ENCODE measurements around the gene MYO5A.
"Not testable (repeated sequence)": the region's sequence is repeated elsewhere in the genome, so short reads cannot be mapped to it uniquely, and the experiment has no call there.

Gene MYO5A

GRCh38 chr15:52448011-52448890 is 80.4 kb downstream of the MYO5A start:
- POLR2A ChIA-PET, result no interaction called here
- DNase-seq (ENCODE audit: extremely low spot score), result no peak
- CTCF ChIA-PET, result no interaction called here
- TF ChIP-seq LEF1 (IDR thresholded peaks at IDR 0.05; ENCODE audit: borderline replicate concordance) (no peak), SP1 (IDR thresholded peaks at IDR 0.05) (no peak)

- DNase-seq (ENCODE audit: extremely low spot score), result no peak
- ChIA-PET POLR2A (no interaction called here), CTCF (no interaction called here)
- no peak for TF ChIP-seq FOXK2 (IDR thresholded peaks at IDR 0.05)
- TF ChIP-seq SUZ12 (IDR thresholded peaks at IDR 0.05), result no peak
- TF ChIP-seq TARDBP (IDR thresholded peaks at IDR 0.05), result no peak
- TF ChIP-seq ARNT (IDR thresholded peaks at IDR 0.05), result no peak
- TF ChIP-seq FOXA1 (IDR thresholded peaks at IDR 0.05), result no peak
- TF ChIP-seq SP1 (IDR thresholded peaks at IDR 0.05), result no peak
- TF ChIP-seq L3MBTL2 (conservative IDR thresholded peaks at IDR 0.05), result no peak
- TF ChIP-seq FOXM1 (IDR thresholded peaks at IDR 0.05; ENCODE audit: borderline replicate concordance), result no peak
- no peak for TF ChIP-seq HDGF (IDR thresholded peaks at IDR 0.05; ENCODE audit: borderline replicate concordance)
- TF ChIP-seq LEF1 (IDR thresholded peaks at IDR 0.05; ENCODE audit: borderline replicate concordance), result no peak
- TF ChIP-seq PKNOX1 (IDR thresholded peaks at IDR 0.05), result no peak
- no peak for TF ChIP-seq ZNF384 (IDR thresholded peaks at IDR 0.05)
- TF ChIP-seq CTBP1 (IDR thresholded peaks at IDR 0.05; ENCODE audit: borderline replicate concordance), result no peak
Measured at GRCh38 chr15:52445954-52446353, 82.7 kb downstream of the MYO5A start.

GRCh38 chr15:52445553-52445952 is 83.1 kb downstream of the MYO5A start:
- ChIA-PET CTCF (no interaction called here), POLR2A (no interaction called here)
- no peak for DNase-seq (ENCODE audit: extremely low spot score)
- TF ChIP-seq PKNOX1 (IDR thresholded peaks at IDR 0.05) (no peak), FOXM1 (IDR thresholded peaks at IDR 0.05; ENCODE audit: borderline replicate concordance) (no peak), ARNT (IDR thresholded peaks at IDR 0.05) (no peak), ELF4 (IDR thresholded peaks at IDR 0.05) (no peak), L3MBTL2 (conservative IDR thresholded peaks at IDR 0.05) (no peak), CTBP1 (IDR thresholded peaks at IDR 0.05; ENCODE audit: borderline replicate concordance) (no peak), BHLHE40 (IDR thresholded peaks at IDR 0.05; ENCODE audit: borderline replicate concordance) (no peak), SUZ12 (IDR thresholded peaks at IDR 0.05) (no peak), FOXA1 (IDR thresholded peaks at IDR 0.05) (no peak), NFRKB (IDR thresholded peaks at IDR 0.05) (no peak), SP1 (IDR thresholded peaks at IDR 0.05) (no peak), HDGF (IDR thresholded peaks at IDR 0.05; ENCODE audit: borderline replicate concordance) (no peak), TARDBP (IDR thresholded peaks at IDR 0.05) (no peak), FOXK2 (IDR thresholded peaks at IDR 0.05) (no peak), ZNF384 (IDR thresholded peaks at IDR 0.05) (no peak), LEF1 (IDR thresholded peaks at IDR 0.05; ENCODE audit: borderline replicate concordance) (no peak)

- POLR2A ChIA-PET; DNase-seq (ENCODE audit: extremely low spot score); CTCF ChIA-PET: not testable (repeated sequence)
Measured at GRCh38 chr15:52443205-52443604, 85.5 kb downstream of the MYO5A start.

GRCh38 chr15:52441841-52442240 is 86.8 kb downstream of the MYO5A start:
- POLR2A ChIA-PET, result no interaction called here
- TF ChIP-seq LEF1 (IDR thresholded peaks at IDR 0.05; ENCODE audit: borderline replicate concordance) (no peak), FOXA1 (IDR thresholded peaks at IDR 0.05) (no peak), CTBP1 (IDR thresholded peaks at IDR 0.05; ENCODE audit: borderline replicate concordance) (no peak), ELF4 (IDR thresholded peaks at IDR 0.05) (no peak), FOXK2 (IDR thresholded peaks at IDR 0.05) (no peak), HDGF (IDR thresholded peaks at IDR 0.05; ENCODE audit: borderline replicate concordance) (no peak)
- DNase-seq (ENCODE audit: extremely low spot score), result no peak
- CTCF ChIA-PET, result no interaction called here

- no peak for TF ChIP-seq NFRKB (IDR thresholded peaks at IDR 0.05)
- no peak for TF ChIP-seq LEF1 (IDR thresholded peaks at IDR 0.05; ENCODE audit: borderline replicate concordance)
- no peak for DNase-seq (ENCODE audit: extremely low spot score)
- ChIA-PET POLR2A (interaction anchor here (0.6 kb wide), 1 partner anchor 27 kb away, joined by 3 read pairs; no protein-coding TSS in a partner anchor), CTCF (no interaction called here)
Measured at GRCh38 chr15:52440946-52441345, 87.7 kb downstream of the MYO5A start.

GRCh38 chr15:52440414-52440813 is 88.3 kb downstream of the MYO5A start:
- TF ChIP-seq ARNT (IDR thresholded peaks at IDR 0.05), result no peak
- no peak for TF ChIP-seq ELF4 (IDR thresholded peaks at IDR 0.05)
- no peak for TF ChIP-seq PKNOX1 (IDR thresholded peaks at IDR 0.05)
- no peak for TF ChIP-seq NFRKB (IDR thresholded peaks at IDR 0.05)
- TF ChIP-seq SP1 (IDR thresholded peaks at IDR 0.05), result no peak
- TF ChIP-seq CTBP1 (IDR thresholded peaks at IDR 0.05; ENCODE audit: borderline replicate concordance), result no peak
- no peak for TF ChIP-seq L3MBTL2 (conservative IDR thresholded peaks at IDR 0.05)
- no peak for TF ChIP-seq FOXA1 (IDR thresholded peaks at IDR 0.05)
- TF ChIP-seq FOXK2 (IDR thresholded peaks at IDR 0.05), result no peak
- TF ChIP-seq LEF1 (IDR thresholded peaks at IDR 0.05; ENCODE audit: borderline replicate concordance), result no peak
- no peak for TF ChIP-seq SUZ12 (IDR thresholded peaks at IDR 0.05)
- TF ChIP-seq ZNF384 (IDR thresholded peaks at IDR 0.05), result no peak
- TF ChIP-seq HDGF (IDR thresholded peaks at IDR 0.05; ENCODE audit: borderline replicate concordance), result no peak
- no peak for TF ChIP-seq FOXM1 (IDR thresholded peaks at IDR 0.05; ENCODE audit: borderline replicate concordance)
- ChIA-PET POLR2A (no interaction called here), CTCF (no interaction called here)
- no peak for DNase-seq (ENCODE audit: extremely low spot score)
